Fibroblast of upper back skin (primary cell): ENCODE results near the gene OR8I2.
"Not testable (repeated sequence)": the region's sequence is repeated elsewhere in the genome, so short reads cannot be mapped to it uniquely, and the experiment has no call there.

Experiments used
- DNase-seq: peaks from one replicate; pipeline ENCODE4 v3.0.0-alpha.2; 2013

OR8I2 gene

DNA sequence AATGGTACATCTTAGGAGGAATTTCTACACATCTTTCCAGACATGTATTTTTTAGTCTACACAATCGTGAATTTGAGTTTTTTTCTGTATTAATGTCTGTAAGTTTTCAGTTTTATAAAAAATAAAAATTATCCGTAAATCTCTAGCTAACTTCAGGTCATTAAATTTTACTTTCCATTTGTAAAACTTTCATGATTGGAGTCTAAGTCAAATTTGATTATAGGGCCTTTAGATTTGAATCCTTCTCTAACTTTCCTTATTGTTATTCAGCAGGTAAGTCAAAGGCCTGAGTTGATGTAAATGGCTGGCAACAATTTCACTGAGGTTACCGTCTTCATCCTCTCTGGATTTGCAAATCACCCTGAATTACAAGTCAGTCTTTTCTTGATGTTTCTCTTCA, at the start of gene OR8I2:
TSS of gene OR8I2 (plus strand) at position 301 of the 400 bp plus-strand sequence. CDS start at position 301, 0 bp downstream.
- no peak for DNase-seq

- DNase-seq = no peak
Measured at GRCh38 chr11:56045538-56045937, 47.6 kb upstream of the OR8I2 start.

GRCh38 chr11:56048480-56048879, 44.6 kb upstream of the OR8I2 start:
- DNase-seq = no peak

GRCh38 chr11:56049487-56049886, 43.6 kb upstream of the OR8I2 start:
- DNase-seq = no peak

GRCh38 chr11:56056366-56056765, 36.7 kb upstream of the OR8I2 start:
- not testable (repeated sequence) for DNase-seq

DNA sequence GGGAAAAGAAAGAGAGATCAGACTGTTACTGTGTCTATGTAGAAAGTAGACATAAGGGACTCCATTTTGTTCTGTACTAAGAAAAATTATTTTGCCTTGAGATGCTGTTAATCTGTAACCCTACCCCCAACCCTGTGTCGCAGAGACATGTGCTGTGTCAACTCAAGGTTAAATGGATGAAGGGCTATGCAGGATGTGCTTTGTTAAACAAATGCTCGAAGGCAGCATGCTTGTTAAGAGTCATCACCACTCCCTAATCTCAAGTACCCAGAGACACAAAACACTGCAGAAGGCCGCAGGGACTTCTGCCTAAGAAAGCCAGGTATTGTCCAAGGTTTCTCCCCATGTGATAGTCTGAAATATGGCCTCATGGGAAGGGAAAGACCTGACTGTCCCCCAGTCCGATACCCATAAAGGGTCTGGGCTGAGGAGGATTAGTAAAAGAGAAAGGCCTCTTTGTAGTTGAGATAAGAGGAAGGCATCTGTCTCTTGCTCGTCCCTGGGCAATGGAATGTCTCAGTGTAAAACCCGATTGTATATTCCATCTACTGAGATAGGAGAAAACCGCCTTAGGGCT, 35.4 kb upstream of the OR8I2 start:
- not testable (repeated sequence) for DNase-seq

DNA sequence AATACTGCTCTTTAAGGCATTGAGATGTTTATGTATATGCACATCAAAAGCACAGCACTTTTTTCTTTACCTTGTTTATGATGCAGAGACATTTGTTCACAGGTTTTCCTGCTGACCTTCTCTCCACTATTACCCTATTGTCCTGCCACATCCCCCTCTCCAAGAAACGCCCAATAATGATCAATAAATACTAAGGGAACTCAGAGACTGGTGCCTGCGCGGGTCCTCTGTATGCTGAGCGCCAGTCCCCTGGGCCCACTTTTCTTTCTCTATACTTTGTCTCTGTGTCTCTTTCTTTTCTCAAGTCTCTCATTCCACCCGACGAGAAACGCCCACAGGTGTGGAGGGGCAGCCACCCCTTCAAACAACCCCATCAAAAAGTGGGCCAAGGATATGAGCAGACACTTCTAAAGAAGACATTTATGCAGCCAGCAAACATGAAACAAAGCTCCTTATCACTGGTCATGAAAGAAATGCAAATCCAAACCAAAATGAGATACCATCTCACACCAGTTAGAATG, 34.8 kb upstream of the OR8I2 start:
- not testable (repeated sequence) for DNase-seq

DNA sequence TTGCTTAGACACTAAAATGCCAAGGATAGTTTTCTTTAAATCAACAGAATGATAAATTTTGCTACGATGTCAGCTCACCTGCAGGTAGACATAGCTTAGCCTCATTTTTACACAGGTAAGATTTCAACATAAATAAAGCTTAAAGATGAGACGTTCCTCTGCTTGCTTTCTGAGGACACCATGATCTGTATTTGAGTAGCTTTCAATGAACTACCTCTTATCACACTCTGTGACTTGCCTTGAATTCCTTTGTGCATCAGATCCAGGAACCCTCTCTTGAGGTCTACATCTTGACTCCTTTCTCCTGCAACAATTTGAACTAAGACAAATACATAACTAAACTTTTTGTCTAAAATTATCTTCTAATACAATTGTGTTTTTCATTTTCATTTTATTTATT, 26.1 kb upstream of the OR8I2 start:
- no peak for DNase-seq

DNA sequence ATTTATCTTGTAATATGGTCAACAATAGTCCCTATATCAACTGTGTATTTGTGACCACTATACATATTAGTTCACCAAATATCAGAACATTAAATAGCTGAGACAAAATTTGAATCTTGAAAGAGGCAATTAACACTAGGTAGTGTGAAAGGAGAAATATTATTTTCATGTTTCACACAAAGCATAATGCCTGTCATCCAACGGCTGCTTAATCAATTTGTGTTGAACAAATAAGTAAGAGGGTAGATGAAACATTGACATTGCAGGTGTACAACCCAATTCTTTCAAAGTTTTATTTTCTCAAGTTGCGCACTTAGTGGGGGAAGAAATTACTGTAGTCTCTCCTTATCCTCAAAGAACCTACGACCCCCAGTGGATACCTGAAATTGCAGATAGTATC, 3.4 kb upstream of the OR8I2 start:
- no peak for DNase-seq

DNA sequence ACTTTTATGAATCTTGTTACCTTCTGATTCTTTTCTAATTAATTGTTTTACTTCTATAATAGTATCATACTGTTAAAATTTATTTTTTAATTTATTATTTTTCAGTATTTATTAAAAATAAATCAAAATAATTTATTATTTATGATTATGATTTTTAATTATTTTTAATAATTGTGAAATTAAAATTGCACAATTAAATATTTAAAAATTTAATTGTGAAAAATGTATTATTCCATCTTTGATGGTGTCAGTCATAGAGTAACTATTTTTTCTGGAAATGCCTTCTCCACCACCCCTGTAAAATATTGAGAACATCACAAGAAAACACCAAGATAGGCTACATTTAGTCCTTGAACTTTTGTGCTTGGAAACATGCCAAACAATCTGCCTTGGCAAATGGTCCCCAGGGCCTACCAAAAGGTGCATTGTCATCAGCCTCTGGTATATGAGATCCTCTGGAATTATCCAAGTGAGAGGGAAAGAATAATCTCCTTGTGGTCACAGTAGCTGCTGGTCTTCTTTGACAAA, 10.2 kb downstream of the OR8I2 start, which contains the start of gene OR8H2:
TSS of gene OR8H2 (plus strand) at position 478 of the 528 bp plus-strand sequence. CDS start 1,356 bp downstream, outside the sequence.
- no peak for DNase-seq

- DNase-seq = no peak
Measured at GRCh38 chr11:56122073-56122472, 29.0 kb downstream of the OR8I2 start, which contains the start of gene OR8H3. Gene OR8H3, plus strand, starts transcription at chr11:56122373. Its CDS starts 0 bp downstream, at chr11:56122373.

- no peak for DNase-seq
Measured at GRCh38 chr11:56140151-56140661, 47.1 kb downstream of the OR8I2 start, which contains the start of gene OR8J3. Gene OR8J3, minus strand, starts transcription at chr11:56140201. Its CDS starts 2,483 bp downstream, at chr11:56137718.

DNA sequence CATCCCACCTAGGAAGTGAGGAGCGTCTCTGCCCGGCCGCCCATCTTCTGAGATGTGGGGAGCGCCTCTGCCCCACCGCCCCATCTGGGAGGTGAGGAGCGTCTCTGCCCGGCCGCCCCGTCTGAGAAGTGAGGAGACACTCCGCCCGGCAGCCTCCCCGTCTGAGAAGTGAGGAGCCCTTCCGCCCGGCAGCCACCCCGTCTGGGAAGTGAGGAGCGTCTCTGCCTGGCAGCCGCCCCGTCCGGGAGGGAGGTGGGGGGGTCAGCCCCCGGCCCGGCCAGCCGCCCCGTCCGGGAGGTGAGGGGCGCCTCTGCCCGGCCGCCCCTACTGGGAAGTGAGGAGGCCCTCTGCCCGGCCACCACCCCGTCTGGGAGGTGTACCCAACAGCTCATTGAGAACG, 50.6 kb downstream of the OR8I2 start:
- DNase-seq = not testable (repeated sequence)
